ENCODE data around the gene IGF2R. TPM values are rescaled to one million over a fixed set of nuclear protein-coding genes. Genes with fewer than 3 reads are reported as not detected.

Gene IGF2R
- total RNA-seq, 4 donors from 2014 or later, result 56.6 to 134 (median 108) TPM

DNA sequence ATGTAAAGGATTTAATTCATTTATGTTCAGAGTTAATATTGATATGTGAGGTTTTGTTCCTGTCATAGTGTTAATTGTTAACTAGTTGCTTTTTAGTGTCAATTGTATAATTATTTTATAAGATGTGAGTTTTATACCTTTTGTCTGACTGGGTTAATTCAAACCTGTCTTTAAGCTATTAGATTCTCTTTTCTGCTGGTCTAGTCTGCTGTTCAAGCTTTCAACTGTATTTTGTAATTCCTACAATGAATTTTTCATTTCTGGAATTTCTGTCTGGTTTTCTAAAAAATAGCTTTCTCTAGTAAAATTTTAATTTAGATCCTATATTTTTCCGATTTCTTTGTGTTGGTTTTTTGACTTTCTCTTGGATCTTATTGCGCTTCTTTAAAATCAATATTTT, 26.5 kb downstream of the IGF2R start:
- no peaks in the 10 kb centered on the region for H3K27me3 ChIP-seq
- TF ChIP-seq, protein P1, sequence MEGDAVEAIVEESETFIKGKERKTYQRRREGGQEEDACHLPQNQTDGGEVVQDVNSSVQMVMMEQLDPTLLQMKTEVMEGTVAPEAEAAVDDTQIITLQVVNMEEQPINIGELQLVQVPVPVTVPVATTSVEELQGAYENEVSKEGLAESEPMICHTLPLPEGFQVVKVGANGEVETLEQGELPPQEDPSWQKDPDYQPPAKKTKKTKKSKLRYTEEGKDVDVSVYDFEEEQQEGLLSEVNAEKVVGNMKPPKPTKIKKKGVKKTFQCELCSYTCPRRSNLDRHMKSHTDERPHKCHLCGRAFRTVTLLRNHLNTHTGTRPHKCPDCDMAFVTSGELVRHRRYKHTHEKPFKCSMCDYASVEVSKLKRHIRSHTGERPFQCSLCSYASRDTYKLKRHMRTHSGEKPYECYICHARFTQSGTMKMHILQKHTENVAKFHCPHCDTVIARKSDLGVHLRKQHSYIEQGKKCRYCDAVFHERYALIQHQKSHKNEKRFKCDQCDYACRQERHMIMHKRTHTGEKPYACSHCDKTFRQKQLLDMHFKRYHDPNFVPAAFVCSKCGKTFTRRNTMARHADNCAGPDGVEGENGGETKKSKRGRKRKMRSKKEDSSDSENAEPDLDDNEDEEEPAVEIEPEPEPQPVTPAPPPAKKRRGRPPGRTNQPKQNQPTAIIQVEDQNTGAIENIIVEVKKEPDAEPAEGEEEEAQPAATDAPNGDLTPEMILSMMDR (IDR thresholded peaks at IDR 0.05 in 4 of 5, conservative IDR thresholded peaks at IDR 0.05 in 1 of 5), result no peak
- TF ChIP-seq POLR2A (IDR thresholded peaks at IDR 0.05), result no peak
- H3K36me3 ChIP-seq, result peaks cover 0 to 5% of the 10 kb centered on the region in 2 donors
- peaks cover 40 to 64% of the 10 kb centered on the region in 2 donors for H3K4me1 ChIP-seq
- intact Hi-C loops (cut with DNase I; ENCODE audit: low total_unique reads) (no loop called here), in situ Hi-C loops (cut with MboI; ENCODE audit: low sequenced_read_pairs in 4 of 4) (no loop called here)
- H3K4me3 ChIP-seq, result no peak overlapping the region
- no peak for ATAC-seq
- H3K9me3 ChIP-seq, result no peaks in the 10 kb centered on the region
- no peak for DNase-seq
- H3K27ac ChIP-seq, result no peak overlapping the region

DNA sequence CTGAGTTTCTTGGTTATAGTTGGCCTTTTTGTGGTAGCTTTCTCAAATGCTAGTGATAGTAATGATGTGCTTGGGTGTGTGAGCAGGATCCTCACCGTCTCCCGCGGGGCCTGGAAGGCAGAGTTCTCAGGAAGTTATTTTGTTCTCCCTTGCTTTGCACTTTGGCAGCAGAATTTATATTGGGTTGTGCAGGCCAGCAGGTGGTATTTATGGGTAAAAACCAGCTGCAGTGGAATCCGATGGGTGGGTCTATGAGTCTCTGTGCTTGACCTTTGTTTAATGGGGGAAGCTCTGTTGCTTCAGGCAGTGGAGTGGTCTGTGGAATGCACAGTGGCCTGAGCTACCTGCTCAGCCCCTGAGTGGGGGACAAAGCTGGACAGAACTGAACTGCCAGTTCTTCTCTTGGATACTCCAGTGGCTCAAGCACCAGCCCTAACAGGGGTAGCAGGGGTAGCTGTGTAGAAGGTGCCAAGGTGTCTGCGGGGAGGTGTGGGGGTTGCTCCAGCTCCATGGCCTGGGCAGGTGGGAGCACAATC, 27.3 kb downstream of the IGF2R start:
- TF ChIP-seq, protein P1 (IDR thresholded peaks at IDR 0.05 in 4 of 5, conservative IDR thresholded peaks at IDR 0.05 in 1 of 5), result no peak
- no peak for TF ChIP-seq POLR2A (IDR thresholded peaks at IDR 0.05)
- peaks cover 0 to 5% of the 10 kb centered on the region in 2 donors for H3K36me3 ChIP-seq
- intact Hi-C loops (cut with DNase I; ENCODE audit: low total_unique reads) (no loop called here), in situ Hi-C loops (cut with MboI; ENCODE audit: low sequenced_read_pairs in 4 of 4) (no loop called here)
- no peak overlapping the region for H3K27ac ChIP-seq
- peaks cover 35 to 57% of the 10 kb centered on the region in 2 donors for H3K4me1 ChIP-seq
- no peaks in the 10 kb centered on the region for H3K9me3 ChIP-seq
- H3K4me3 ChIP-seq, result no peak overlapping the region
- no peak for ATAC-seq
- DNase-seq, result no peak
- H3K27me3 ChIP-seq, result no peaks in the 10 kb centered on the region

DNA sequence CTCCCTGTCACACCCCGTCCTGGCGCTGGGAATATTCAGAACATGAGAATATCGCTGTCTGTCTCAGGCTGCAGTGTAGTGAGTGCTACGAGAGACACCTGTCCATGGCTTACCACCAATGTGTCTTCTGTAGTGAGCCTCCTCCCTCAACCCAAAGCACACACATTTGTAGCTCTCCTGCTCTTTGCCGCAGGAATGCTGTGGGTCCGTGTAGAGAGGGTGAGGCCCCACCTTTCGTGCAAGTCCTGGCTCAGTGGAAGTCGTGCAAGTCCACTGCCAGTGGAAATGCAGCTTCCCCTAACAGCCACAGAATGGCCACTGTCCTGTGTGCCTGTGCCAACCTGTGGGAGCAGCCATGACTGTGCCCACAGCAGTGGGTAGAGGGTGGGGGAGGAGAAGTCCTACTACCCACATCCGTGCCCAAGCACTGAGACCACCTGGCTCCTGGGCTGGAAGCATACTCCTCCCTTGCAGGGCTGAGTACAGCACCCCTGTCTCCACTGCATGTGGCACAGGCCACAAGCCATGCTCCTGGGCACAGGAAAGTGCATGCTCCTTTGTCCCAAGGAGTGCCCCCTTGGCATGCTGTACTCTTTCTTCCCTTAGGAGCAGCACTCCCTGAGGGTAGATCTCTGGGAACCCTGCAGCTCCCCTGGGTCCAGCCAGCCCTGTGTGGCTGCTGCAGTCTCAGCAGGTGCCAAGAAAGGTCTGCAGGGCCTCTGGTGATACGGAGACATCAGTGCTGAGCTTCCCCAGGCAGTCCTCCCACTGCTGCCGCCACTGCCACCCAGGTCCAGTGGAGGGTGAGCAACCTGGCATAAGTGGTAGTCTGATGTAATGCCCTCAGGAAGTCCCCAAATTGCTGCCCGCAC, 28.0 kb downstream of the IGF2R start:
- no peak for ATAC-seq
- in situ Hi-C loops (cut with MboI; ENCODE audit: low sequenced_read_pairs in 4 of 4) (no loop called here), intact Hi-C loops (cut with DNase I; ENCODE audit: low total_unique reads) (no loop called here)
- Histone ChIP-seq H3K27ac (no peak overlapping the region), H3K4me3 (no peak overlapping the region), H3K4me1 (peaks cover 35 to 51% of the 10 kb centered on the region in 2 donors), H3K36me3 (peaks cover 0 to 5% of the 10 kb centered on the region in 2 donors), H3K27me3 (no peaks in the 10 kb centered on the region), H3K9me3 (no peaks in the 10 kb centered on the region)
- DNase-seq, result no peak
- no peak for TF ChIP-seq POLR2A (IDR thresholded peaks at IDR 0.05)
- TF ChIP-seq, protein P1 (IDR thresholded peaks at IDR 0.05 in 4 of 5, conservative IDR thresholded peaks at IDR 0.05 in 1 of 5), result no peak

DNA sequence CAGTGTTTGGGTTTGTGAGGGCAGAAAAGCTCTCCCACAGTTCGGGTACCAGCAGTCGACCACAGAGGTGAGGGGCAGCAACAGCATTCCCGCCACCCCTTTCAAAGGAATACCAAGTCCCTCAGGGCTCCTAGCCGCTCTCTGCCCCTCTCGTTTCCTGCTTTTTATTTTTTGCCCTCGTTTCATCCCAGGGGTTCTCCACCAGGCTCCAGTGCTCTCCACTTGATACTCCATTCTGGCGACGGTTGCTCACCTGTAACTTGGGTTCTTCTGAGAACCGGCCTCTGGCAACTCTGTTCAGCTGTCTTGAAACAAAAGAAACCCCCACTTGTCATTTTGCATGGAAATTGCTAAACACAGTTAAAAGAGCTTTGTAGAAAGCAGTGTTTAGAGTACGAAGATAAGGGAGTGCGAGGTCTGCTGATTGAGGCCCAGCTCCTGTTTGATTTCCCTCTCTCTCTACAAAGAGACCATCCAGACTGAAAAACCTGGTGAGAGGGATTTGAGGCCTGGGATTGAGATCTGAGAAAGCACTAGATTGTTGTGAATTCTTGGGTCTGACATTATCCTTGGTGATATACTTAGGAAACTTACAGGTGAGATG, 28.7 kb downstream of the IGF2R start:
- no peaks in the 10 kb centered on the region for H3K27me3 ChIP-seq
- no peak for DNase-seq
- no peak for TF ChIP-seq POLR2A (IDR thresholded peaks at IDR 0.05)
- TF ChIP-seq, protein P1 (IDR thresholded peaks at IDR 0.05 in 4 of 5, conservative IDR thresholded peaks at IDR 0.05 in 1 of 5), result no peak
- no peak overlapping the region for H3K27ac ChIP-seq
- in situ Hi-C loops (cut with MboI; ENCODE audit: low sequenced_read_pairs in 4 of 4), result no loop called here
- H3K4me3 ChIP-seq, result no peak overlapping the region
- H3K9me3 ChIP-seq, result no peaks in the 10 kb centered on the region
- H3K4me1 ChIP-seq, result peaks cover 35 to 44% of the 10 kb centered on the region in 2 donors
- peaks cover 0 to under 1% of the 10 kb centered on the region in 2 donors for H3K36me3 ChIP-seq
- intact Hi-C loops (cut with DNase I; ENCODE audit: low total_unique reads), result no loop called here
- ATAC-seq, result no peak

Measured in gastrocnemius medialis (tissue), 4 donors.